GM20431 (cell line): ENCODE measurements around the gene BECN2.

ENCODE experiments used
- in situ Hi-C: fragments of 300-500 bp; cut with MseI, MboI; formaldehyde crosslinking; loops from one replicate; pipeline ENCODE4 v1.15.0; 2020; ENCODE audit warnings: low sequenced_read_pairs; ENCODE audit not compliant: unreplicated experiment

BECN2 gene, protein sequence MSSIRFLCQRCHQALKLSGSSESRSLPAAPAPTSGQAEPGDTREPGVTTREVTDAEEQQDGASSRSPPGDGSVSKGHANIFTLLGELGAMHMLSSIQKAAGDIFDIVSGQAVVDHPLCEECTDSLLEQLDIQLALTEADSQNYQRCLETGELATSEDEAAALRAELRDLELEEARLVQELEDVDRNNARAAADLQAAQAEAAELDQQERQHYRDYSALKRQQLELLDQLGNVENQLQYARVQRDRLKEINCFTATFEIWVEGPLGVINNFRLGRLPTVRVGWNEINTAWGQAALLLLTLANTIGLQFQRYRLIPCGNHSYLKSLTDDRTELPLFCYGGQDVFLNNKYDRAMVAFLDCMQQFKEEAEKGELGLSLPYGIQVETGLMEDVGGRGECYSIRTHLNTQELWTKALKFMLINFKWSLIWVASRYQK

GRCh38 chr1:241957692-241958494 lies at the start of gene BECN2:
Gene BECN2, plus strand, starts transcription at chr1:241957767. Its CDS starts 0 bp downstream, at chr1:241957767.
- in situ Hi-C loops, result no loop called here

GRCh38 chr1:241916196-241916595 lies 41.4 kb upstream of the BECN2 start:
- in situ Hi-C loops, result no loop called here

DNA sequence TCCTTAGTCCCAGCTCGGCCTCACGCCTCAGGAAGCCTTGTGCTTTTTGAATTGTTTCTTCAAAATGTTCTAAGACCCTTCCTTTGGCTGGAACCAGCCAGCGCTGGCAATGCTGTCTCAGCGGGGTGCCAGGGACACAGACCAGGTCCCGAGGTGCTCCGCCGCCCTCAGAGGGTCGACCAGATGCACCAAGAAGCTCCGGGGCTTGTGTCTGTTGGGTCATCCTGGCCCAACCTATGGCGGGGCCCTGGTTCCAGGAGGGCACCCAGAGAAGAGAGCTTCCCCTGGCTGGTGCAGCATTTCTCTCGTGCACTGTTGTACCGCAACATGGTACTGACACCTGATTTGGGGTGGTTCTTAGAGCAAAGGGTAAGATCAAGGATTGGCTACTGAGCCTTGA lies 40.1 kb upstream of the BECN2 start:
- in situ Hi-C loops, result no loop called here

DNA sequence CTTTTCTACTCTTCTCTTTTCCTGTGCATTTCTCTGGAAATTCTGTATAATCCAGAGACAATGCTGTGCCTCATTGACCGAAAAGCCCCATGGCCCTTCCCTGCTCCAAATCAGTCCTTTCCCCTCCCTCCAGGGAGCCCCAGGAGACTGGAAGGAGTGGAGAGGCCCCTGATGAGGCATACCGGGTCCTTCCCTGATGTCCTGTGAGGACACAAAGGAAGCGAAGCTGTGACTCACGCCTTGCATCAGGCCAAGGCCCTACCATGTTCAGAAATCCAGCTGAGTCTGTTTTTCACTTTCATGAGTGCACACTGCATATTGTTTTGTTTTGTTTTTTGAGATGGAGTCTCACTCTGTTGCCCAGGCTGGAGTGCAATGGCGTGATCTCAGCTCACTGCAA lies 38.7 kb upstream of the BECN2 start:
- in situ Hi-C loops, result no loop called here

DNA sequence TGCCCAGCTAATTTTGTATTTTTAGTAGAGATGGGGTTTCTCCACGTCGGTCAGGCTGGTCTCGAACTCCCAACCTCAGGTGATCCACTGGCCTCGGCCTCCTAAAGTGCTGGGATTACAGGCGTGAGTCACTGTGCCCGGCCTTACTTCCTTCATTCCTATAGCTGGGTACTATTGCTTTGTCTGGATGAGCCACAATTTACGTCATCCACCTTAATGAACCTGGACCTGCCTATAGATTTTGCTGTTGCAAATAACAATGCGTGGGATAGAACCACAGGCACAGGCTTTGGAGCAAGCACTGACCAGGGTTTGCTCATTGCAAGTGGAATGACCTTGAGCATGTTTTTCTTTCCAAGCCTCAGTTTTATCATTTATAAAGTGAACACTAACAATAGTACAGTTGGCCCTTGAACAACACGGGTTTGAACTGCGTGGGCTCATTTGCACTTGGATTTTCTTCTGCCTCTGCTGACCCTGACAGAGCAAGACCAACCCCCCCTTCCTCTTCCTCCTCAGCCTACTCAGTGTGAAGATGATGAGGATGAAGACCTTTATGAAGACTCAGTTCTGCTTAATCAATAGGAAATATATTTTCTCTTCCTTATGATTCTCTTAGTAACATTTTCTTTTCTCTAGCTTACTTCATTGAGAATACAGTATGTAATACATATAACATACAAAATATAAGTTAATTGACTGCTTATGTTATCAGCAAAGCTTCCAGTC lies 33.3 kb upstream of the BECN2 start:
- in situ Hi-C loops, result no loop called here

- in situ Hi-C loops, result no loop called here
Measured at GRCh38 chr1:241926141-241926540, 31.4 kb upstream of the BECN2 start.

DNA sequence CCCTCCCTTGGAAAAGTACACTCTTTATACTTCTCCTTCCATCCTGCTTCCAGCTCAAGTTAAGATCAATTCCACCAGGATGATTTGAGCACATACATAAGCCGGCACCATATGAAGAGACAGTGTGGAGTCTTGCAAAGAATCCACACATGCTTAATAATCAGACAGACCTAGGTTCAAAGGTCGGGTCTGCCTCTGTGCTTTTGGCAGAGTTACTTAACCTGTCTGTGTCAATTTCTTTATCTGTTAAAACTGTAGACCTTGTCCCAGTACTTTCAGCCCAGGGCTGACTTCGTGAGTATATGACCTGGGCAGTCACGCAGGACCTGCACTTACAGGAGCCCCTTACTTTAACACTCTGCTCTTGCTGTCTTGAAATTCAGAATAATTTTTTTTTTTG lies 30.2 kb upstream of the BECN2 start:
- in situ Hi-C loops, result no loop called here

DNA sequence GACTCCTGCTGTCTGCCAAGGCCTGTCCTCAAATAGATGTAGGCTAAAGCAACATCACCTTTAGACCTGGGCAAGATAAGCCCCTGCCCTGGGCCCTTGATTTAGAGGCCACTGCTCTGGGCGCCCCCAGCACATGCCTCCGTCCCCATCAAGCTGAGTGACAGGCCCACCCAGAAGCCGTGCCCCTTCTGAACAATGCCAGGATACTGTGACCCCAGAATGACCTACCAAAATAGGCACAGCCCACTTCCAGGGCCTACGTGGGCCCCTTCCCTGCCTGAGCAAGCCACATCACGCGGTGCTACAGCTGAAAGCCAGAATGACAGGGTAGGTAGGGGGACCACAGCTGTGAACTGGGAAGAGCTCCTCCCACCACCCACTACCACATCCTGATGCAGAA lies 24.7 kb upstream of the BECN2 start:
- in situ Hi-C loops, result no loop called here

GRCh38 chr1:241934201-241934848 lies 23.2 kb upstream of the BECN2 start:
- in situ Hi-C loops, result no loop called here

- in situ Hi-C loops, result no loop called here
Measured at GRCh38 chr1:241934866-241935265, 22.7 kb upstream of the BECN2 start.

GRCh38 chr1:241939798-241940197 lies 17.8 kb upstream of the BECN2 start:
- in situ Hi-C loops, result no loop called here

DNA sequence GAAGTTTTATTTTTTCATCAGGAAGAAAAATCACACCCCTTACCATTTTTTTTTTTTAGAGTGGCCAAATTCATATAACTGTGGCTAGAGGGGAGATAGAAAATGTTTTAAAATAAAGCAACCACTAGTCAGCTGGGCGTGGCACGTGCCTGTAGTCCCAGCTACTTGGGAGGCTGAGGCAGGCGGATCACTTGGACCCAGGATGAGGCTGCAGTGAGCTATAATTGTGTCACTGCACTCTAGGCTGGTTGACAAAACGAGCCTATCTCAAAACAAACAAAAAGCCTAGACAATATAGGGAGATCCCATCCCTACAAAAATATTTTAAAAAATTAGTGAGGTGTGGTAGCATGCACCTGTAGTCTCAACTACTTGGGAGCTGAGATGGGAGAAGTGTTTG lies 14.8 kb upstream of the BECN2 start:
- in situ Hi-C loops, result no loop called here

DNA sequence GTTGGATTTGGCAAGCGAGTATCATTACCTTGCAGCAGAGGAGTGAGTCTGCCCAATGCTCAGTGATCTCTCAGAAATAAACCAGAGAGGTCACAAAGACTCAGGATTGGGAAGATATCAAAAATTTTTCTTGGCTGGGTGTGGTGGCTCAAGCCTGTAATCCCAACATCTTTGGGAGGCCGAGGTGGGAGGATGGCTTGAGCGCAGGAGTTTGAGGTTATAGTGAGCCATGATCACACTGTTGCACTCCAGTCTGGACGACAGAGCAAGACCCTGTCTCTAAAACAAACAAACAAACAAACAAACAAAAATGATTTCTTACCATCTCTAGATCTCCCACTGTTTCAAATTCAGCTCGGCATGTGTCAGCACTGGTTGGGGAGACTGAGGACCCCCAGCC lies 13.3 kb upstream of the BECN2 start:
- in situ Hi-C loops, result no loop called here

GRCh38 chr1:241947354-241947753 lies 10.2 kb upstream of the BECN2 start:
- in situ Hi-C loops, result no loop called here

GRCh38 chr1:241950390-241950789 lies 7.2 kb upstream of the BECN2 start:
- in situ Hi-C loops, result no loop called here

DNA sequence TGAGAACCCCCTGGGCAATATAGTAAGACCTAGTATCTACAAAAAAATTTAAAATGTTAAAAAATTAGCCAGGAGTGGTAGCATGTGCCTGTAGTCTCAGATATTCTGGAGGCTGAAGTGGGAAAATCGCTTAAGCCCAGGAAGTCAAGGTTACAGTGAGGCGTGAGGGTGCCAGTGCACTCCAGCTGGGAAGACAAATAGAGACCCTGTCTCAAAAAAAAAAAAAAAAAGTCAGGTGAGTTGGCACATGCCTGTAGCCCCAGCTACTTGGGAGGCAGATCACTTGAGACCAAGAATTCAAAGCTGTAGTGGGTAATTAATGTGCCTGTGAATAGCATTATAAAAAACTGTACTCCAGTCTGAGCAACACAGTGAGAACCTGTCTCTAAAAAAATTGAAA lies 4.6 kb downstream of the BECN2 start:
- in situ Hi-C loops, result no loop called here

GRCh38 chr1:241963722-241964121 lies 6.2 kb downstream of the BECN2 start:
- in situ Hi-C loops, result no loop called here

DNA sequence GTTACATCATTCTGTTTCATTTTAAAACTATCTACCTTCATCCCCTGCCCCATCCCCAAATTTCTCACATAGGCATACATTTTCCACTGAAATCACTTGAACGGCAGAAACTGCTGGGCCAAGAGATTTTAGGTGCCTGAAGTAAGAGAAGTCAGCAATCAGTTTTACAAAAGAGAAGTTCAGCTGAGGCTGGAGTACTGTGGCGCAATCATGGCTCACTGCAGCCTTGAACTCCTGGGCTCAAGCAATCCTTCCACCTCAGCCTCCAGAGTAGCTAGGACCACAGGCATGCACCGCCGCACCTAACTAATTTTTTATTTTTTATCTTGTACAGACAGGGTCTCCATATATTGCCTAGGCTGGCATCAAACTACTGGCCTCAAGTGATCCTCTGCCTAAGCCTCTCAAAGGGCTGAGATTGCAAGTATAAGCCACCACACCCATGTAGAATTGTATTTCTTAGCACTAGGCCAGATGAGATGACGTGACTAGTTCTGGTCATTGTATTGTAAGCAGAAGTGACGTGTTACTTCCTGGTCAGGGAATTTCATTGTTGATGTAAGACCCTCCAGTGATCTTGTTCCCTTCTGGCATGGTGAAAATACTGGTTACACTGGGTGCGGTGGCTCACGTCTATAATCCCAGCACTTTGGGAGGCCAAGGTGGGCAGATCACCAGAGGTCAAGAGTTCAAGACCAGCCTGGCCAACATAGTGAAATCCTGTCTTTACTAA lies 7.1 kb downstream of the BECN2 start:
- in situ Hi-C loops, result no loop called here

- in situ Hi-C loops, result no loop called here
Measured at GRCh38 chr1:241968611-241969010, 11.0 kb downstream of the BECN2 start.
